ENCODE results near the gene MT1A.

DNA sequence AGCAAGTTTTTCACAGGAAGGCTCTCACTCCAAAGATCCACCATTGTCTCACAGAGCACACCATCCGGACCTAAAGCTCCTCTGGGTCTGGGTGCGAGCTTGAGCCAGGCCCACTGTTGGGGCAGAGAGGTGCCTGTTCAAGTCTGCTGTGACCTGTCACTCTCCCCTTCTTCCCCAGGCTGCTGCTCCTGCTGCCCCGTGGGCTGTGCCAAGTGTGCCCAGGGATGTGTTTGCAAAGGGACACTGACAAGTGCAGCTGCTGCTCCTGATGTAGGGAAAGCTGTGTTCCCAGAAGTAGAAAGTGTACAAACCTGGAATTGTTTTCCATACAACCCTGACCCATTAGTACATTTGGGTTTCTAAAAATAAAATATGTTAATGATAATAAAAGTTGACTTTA is 39.0 kb downstream of the MT1A start:
- TF ChIP-seq, protein P1, sequence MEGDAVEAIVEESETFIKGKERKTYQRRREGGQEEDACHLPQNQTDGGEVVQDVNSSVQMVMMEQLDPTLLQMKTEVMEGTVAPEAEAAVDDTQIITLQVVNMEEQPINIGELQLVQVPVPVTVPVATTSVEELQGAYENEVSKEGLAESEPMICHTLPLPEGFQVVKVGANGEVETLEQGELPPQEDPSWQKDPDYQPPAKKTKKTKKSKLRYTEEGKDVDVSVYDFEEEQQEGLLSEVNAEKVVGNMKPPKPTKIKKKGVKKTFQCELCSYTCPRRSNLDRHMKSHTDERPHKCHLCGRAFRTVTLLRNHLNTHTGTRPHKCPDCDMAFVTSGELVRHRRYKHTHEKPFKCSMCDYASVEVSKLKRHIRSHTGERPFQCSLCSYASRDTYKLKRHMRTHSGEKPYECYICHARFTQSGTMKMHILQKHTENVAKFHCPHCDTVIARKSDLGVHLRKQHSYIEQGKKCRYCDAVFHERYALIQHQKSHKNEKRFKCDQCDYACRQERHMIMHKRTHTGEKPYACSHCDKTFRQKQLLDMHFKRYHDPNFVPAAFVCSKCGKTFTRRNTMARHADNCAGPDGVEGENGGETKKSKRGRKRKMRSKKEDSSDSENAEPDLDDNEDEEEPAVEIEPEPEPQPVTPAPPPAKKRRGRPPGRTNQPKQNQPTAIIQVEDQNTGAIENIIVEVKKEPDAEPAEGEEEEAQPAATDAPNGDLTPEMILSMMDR (IDR thresholded peaks at IDR 0.05) = no peak
- no peak for TF ChIP-seq POLR2A (IDR thresholded peaks at IDR 0.05)
